HG03457 (cell line): Measurements from ENCODE around the gene HABP2.

Experiments used
- ATAC-seq: cut with Tn5 transposase; IDR thresholded peaks from one replicate; pipeline ENCODE4 v1.9.1; 2021; ENCODE audit warnings: moderate number of reproducible peaks; ENCODE audit not compliant: unreplicated experiment

Gene HABP2

GRCh38 chr10:113525713-113526112, 27.1 kb upstream of the HABP2 start:
- no peak for ATAC-seq

- no peak for ATAC-seq
Measured at GRCh38 chr10:113527211-113527906, 25.5 kb upstream of the HABP2 start.

- no peak for ATAC-seq
Measured at GRCh38 chr10:113528876-113529275, 24.0 kb upstream of the HABP2 start.

- ATAC-seq, result no peak
Measured at GRCh38 chr10:113529575-113529974, 23.3 kb upstream of the HABP2 start.

GRCh38 chr10:113530476-113530875, 22.4 kb upstream of the HABP2 start:
- ATAC-seq, result no peak

- ATAC-seq, result no peak
Measured at GRCh38 chr10:113532724-113533123, 20.1 kb upstream of the HABP2 start.

- no peak for ATAC-seq
Measured at GRCh38 chr10:113533801-113534200, 19.1 kb upstream of the HABP2 start.

- ATAC-seq, result no peak
Measured at GRCh38 chr10:113534423-113534822, 18.4 kb upstream of the HABP2 start.

- no peak for ATAC-seq
Measured at GRCh38 chr10:113537672-113538071, 15.2 kb upstream of the HABP2 start.

GRCh38 chr10:113538151-113538550, 14.7 kb upstream of the HABP2 start:
- ATAC-seq, result no peak

GRCh38 chr10:113539789-113540188, 13.1 kb upstream of the HABP2 start:
- ATAC-seq, result no peak

- no peak for ATAC-seq
Measured at GRCh38 chr10:113540845-113541548, 11.9 kb upstream of the HABP2 start.

GRCh38 chr10:113541549-113541927, 11.3 kb upstream of the HABP2 start:
- ATAC-seq, result no peak

- ATAC-seq, result no peak
Measured at GRCh38 chr10:113543107-113543955, 9.5 kb upstream of the HABP2 start.

- ATAC-seq, result no peak
Measured at GRCh38 chr10:113544392-113544791, 8.5 kb upstream of the HABP2 start.

GRCh38 chr10:113547426-113547825, 5.4 kb upstream of the HABP2 start:
- ATAC-seq, result no peak

- no peak for ATAC-seq
Measured at GRCh38 chr10:113549856-113550255, 3.0 kb upstream of the HABP2 start.

GRCh38 chr10:113550365-113550764, 2.5 kb upstream of the HABP2 start:
- ATAC-seq, result no peak

GRCh38 chr10:113552014-113552413, 839 bp upstream of the HABP2 start:
- ATAC-seq, result no peak

GRCh38 chr10:113553149-113553548, 296 bp downstream of the HABP2 start:
- ATAC-seq, result no peak

- ATAC-seq, result no peak
Measured at GRCh38 chr10:113554214-113554613, 1.4 kb downstream of the HABP2 start.

GRCh38 chr10:113555245-113555644, 2.4 kb downstream of the HABP2 start:
- ATAC-seq, result no peak
